NOMO-1 treated with dmso at 0.1 percent for 144 hours (cell line): ENCODE data around the gene L3MBTL1.
A peak's percentile ranks its signal among the peaks of the same experiment; 100 is the strongest.
"Not testable (repeated sequence)": the region's sequence is repeated elsewhere in the genome, so short reads cannot be mapped to it uniquely, and the experiment has no call there.

Experiments
- DNase-seq: peaks from one replicate; lab custom pipeline; 2025; ENCODE audit not compliant: unreplicated experiment; lab: John Stamatoyannopoulos, UW

Gene L3MBTL1

DNA sequence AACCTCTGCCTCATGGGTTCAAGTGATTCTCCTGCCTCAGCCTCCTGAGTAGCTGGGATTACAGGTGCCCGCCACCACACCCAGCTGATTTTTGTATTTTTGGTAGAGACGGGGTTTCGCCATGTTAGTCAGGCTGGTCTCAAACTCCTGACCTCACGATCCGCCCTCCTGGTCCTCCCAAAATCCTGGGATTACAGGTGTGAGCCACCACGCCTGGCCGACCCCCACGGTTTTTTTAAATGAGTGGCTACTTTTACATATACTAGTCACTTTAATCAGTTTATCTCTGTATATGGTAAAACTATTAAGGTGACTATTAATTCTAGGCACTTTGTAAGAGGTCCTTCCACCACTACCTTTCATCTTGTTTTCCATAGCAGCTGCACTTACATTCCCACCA is 5.5 kb upstream of the L3MBTL1 start:
- DNase-seq, result not testable (repeated sequence)

DNA sequence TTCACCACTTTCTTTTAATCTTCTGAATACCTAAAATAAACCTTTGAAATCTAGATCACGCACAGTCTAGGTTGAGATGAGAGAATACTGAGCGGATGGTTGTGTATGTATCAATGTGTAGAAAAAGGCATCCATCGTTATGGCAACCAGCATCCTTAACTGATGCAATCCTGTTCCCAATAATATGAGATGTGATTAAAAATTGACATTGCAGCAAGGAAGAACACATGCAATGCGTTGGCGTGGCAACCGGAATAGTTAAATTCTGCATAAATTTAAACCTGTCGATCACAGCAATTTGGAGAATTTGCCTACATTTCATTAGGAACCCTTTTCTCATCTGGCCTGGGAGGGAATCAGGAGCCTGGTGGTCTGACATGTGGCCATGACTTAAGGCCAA is 1.3 kb upstream of the L3MBTL1 start:
- no peak for DNase-seq

DNA sequence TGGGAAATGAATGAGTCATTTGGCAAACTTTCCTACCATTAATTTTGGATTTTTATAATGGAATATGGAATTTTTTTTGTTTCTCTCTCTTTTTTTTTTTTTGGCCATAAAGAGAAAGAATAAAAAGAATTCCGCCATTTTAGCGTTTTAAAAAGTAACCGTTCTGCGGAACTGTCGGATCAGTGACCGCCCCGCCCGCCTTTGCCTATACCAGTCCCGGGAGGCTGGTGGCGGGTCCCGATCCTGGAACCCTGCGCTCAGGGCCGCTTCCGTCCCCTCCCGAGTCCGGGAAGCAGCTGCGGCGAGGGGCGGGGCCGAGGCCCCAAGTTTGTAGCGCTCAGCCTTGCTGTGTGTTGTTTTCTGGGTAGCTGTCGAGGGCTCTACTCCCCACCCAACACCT is 609 bp downstream of the L3MBTL1 start:
- no peak for DNase-seq

DNA sequence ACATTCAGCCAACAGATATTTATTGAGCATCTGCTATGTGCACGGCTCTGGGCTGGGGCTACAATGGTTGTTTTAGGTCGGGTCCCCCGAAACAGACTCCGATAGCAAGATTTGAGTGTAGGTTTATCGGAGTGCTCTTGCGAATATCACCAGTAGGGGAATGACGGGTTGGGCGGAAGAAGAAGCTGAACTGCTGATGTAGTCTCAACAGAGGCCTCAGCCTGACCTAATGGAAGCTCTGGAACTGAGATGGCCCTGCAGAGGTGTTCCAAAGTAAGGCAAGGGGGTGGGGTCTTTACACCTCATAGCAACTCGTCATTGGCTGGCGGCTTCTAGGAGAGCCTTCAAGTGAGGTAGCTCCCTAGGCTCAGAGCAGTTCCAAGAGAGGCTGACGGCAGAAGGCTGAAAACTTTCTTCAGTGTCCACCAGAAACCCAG is 1.1 kb downstream of the L3MBTL1 start:
- DNase-seq, result no peak

DNA sequence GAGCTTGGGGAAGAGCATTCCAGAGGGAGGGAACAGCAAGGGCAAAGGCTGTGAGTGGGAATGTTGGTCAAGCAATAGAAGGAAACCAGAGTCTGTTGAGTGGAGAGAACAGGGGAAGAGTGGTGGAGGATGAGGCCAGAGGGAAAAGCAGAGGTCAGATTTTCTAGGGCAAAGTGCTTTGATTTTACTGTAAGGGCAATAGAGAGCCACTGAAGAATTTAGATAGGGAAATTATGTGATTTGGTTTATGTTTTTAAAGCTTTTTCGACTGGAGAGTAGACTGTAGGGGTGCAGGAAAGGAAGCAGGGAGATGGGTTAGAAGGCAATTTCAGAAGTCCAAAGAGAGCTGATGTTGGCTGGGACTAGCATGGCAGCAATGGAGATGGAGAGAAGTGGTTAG is 4.4 kb downstream of the L3MBTL1 start:
- no peak for DNase-seq

DNA sequence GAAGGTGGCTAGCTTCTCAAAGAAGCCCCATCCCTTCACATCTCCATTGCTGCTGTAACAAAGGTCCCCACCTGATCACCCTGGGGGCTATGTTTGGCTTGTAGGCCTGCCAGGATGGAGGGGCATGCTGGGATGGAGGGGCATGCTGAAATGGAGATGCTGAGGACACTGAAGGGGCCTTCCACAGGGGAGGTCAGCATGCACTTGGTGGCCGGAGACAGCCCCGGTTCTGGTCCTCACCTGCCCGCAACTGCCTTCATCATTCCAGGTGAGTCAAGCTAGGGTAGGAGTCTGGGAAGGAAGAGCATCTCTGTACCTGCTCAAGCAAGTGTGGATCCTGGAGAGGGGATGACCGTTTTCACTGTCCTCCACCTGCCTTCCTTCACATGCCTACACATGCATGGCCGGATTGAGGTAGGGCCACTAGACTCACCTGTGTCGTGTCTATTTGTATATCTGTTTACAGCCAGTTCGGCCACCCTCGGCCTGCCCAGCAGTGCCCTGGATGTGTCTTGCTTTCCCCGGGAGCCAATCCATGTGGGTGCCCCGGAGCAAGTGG is 6.0 kb downstream of the L3MBTL1 start:
- DNase-seq, result no peak

DNA sequence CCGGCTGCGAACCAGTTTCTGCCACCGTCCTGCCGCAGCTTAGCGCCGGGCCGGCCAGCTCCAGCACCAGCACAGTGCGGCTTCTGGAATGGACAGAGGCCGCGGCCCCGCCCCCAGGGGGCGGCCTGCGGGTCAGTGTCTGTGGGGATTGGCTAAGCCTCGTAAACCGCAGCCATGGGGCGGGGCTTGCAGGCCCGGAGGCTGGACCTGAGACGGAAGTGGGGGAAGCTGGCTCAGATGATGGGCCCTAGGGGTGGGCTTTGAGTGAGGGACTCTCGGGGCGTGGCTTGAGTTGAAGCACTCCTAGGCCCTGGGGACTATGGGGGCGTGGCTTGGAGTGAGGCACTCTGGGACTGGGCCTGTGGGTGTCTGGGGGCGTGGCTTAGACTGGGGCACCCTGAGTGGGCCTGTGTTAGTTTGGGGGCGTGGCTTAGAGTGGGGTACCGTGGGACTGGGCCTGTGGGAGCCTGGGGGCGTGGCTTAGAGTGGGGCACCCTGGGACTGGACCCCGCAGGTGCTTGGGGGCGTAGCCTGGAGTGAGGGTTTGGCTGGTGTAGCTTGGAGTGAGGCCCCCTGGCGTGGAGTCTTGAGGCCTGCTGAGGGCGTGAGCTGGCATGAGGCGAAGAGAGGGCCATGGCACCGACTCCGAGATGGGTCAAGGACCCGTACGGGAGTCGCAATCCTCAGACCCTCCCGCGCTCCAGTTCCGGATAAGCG is 6.6 kb downstream of the L3MBTL1 start:
- peak; percentile 96 for DNase-seq

DNA sequence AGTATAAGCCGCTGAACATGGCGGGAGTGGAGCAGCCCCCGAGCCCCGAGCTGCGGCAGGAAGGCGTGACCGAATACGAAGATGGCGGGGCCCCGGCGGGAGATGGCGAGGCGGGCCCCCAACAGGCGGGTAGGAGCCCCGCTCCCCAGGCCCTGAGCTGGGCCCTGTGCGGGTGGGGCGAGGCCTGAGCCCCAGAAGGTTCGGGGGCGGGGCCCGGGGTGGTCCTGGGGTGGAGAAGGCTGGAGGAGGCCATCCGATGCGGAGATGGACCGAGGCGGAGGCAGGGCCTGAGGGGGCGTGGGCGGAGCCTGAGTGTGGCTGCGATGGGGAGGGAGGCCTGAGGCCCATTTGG is 7.1 kb downstream of the L3MBTL1 start:
- DNase-seq, result no peak

DNA sequence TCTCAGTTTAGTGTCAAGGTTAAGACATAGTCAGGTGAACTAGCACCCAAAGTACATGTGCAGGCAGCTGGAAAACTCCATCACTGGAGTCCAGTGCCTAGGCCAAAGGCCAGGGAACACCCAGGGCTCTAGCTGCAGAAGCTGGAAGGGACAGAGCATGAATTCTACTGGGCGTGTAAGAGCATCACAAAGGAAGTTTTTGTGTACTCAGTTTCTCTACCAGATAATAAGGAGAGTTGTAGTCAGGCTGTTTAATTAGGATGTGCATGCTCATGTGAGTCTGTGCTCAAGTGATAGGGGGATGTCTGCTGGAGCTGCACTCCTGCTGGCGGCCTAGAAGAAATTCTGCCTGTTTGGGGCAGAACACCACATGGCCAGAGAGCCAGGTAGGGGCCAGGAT is 8.1 kb downstream of the L3MBTL1 start:
- DNase-seq, result no peak

DNA sequence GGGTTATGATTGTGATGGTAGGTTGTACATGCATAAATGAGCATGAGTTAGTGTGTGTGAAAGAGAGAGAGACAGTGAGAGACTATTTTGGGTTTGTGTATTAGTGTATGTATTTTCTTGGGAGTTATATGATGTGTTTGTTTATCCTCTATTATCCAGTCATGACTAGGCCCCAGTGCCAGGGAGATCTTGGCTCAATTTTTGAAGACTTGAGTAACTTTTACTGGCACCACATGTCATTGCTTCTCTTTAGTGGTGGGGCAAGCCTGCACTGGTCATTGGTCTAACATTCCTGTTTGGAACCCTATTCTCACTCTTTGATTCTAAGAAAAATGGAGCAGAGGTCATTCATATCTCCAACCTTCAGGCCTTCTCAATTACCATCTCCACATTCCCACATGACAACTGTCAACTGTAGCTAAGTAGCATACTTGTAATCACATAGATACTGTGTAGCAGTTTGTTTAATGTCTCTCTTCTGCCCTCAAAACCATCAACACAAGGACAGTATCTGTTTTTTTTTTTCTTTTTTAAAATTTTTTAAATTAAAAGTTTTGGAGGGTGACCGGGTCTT is 8.8 kb downstream of the L3MBTL1 start:
- DNase-seq, result no peak

DNA sequence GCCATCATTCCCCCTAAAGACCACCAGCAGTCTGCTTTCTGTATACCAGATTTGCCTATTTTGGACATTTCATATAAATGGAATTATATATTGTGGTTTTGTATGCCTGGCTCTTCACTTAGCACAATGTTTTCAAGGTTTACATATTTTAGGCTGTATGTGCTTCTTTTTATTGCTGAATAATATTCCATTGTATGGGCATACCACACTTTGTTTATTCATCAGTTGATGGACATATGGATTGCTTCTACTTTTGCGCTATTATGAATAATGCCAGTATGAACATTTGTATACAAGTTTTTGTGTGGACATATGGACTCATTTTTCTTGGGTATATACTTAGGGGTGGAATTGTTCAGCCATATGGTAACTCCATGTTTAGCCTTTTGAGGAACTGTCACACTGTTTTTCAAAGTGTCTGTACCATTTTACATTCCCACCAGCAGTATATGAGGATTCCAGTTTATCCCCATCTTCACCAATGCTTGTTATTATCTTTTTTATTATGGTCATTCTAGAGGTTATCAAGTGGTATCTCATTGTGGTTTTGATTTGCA is 12.7 kb downstream of the L3MBTL1 start:
- DNase-seq, result no peak

DNA sequence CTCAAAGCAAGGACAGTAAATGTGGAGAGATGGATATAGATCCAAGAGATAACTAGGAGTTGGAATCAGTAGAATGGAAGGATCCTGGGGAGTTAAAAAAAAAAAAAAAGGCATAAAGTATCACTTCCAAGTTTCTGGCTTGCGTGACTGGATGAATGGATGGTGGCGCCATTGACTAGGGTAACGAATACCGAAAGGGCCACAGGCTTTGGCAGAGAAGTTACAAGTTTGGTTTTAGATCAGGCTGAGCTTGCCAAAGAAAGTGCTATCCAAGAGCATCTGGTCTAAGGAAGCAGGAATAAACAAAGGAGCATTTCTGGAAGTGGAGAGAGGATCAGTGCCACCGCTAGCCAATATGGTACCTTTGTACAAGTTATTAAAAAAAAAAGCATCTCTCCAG is 17.5 kb downstream of the L3MBTL1 start:
- DNase-seq, result no peak

DNA sequence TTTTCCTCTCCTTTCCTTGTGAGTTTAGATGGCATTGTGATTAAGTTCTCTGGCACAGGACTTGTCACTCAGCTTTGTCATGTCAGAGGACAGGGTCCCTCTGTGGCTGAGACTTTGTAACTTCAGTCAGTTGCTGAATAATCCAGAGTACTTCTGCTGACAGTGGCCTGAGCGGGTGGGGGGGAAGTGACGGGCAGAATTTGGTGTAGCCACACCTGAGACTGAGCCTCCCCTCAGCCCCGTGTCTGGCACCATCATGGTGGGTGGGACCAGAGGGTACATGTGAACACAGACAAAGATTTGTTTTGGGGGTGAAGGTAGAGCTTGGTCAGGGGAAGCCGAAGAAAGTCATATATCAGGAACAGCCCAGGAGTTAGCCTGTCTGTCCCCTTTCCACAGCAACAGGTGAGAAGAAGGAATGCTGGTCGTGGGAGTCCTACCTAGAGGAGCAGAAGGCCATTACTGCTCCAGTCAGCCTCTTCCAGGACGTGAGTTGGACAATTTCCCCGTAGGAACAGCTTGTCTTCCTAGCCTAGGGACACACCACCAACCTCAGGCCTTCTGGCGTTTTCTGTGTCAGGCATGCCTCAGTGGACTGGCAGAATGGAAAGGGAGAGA is 20.9 kb downstream of the L3MBTL1 start:
- DNase-seq, result no peak

DNA sequence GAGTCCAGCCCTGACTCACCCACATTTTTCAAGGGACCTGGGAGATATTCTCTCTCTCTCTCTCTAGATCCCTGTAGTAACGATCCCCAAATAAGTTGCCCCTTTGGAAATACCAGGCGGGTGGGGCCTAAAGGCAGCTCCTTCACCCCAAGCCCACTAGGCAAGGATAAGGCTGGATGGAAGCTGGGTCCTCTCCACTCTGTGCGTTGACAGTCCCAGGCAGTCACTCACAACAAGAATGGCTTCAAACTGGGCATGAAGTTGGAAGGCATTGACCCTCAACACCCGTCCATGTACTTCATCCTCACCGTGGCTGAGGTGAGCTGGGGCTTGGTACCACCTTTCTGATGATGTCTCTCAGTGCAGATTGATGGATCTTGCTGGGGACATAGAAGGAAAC is 21.6 kb downstream of the L3MBTL1 start:
- no peak for DNase-seq

DNA sequence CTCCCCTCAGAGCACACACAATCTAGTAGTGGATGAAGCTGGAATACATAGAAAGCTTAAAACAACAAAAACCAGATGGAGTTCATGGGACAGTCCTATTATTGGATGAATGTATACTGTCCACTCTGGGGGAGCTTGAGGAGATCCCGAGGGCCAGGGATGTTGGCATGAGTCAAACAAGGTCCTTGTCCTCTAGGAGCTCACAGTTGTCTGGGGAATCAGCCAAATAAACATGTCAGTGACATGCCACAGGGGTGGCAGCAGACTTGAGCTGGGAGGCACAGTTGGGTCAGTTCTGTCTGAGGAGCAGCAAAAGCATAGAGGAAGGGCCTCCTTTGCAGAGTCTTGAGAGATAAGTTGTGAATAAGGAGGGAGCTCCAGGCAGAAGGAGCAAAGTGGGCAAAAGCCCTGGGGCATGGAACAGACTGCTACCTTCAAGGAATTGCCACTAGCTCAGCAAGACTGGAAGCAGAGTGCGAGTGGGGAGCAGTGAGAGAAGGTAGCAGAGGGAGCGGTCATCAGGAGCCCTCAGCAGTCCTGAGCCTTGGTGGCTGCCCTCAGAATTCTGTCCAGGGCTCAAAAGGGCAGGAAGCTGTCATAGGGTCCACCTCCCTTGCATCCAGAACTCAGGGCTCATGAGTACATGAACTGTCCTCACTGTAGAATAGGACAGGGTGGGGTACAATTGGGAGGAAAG is 22.1 kb downstream of the L3MBTL1 start:
- DNase-seq, result no peak

DNA sequence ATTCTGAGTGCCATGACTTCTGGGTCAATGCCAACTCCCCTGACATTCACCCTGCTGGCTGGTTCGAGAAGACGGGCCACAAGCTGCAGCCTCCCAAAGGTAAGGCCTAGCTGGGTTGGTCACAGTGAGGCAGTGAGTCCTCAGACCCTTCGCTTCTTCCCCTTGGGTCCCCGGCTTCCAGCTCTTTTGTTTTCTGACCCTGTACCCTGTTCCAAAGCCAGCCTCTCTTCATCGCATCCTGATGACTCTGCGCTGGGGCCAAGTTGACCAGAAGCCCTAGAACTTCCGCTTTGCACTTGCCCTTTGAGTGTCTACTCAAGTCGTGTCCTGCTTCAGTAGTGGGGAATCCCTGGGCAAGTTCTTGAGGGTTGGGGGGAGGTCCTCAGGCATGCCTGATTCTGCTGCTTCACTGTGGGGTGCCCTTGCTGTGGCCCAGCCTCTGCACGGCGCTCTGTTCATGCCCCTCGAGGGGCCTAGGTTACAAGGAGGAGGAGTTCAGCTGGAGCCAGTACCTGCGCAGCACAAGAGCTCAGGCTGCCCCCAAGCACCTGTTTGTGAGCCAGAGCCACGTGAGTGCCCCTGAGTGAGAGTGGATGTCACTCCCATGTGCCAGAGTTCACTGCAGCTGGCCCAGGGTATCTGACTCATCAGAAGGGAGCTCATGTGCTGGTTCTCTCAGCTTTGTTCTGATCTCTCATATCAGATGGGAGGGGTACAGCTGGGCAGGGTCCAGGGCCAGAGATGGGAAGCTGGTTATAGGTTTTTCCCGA is 23.0 kb downstream of the L3MBTL1 start:
- no peak for DNase-seq

DNA sequence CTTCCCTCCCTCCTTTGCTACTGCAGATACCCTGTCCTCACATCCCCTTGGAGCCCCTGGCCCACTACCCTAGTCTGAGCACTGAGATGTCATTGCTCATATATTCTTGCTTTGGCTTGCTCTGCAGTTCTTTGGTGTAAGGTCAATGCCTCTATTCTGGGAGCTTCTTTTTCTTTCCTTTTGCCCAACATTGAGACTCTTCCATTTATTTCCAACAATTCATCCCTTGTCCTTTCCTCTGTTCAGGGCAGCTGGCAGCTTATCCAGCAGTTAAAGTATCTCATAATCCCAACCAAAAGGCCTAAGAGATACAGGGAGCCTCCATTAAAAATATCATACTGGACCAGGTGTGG is 23.6 kb downstream of the L3MBTL1 start:
- no peak for DNase-seq

DNA sequence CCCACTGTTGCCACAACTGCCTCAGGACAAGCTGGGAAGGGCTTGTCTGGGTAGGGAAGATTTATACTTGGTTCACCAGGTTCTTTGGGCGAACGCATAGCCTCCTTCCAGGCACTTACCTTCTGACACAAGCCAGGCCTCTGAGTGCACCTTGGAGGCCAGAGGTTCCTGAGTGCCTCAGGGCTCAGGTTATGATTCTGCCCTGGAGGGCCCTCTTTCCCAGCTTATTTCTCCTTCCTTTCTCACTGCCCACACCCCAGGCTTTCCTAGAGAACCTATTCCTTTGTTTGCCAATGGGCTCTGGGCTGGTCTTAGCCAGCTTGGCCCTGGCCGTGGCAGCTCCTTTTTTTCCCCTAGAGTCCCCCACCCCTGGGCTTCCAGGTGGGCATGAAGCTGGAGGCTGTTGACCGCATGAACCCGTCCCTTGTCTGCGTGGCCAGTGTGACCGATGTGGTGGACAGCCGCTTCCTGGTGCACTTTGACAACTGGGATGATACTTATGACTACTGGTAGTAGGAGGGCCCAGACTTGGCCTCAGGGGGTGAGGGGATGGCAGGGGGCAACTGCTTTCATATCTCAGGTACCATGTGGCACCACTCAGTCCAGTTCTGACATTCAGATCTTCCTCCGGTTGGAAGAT is 25.0 kb downstream of the L3MBTL1 start:
- DNase-seq, result no peak

DNA sequence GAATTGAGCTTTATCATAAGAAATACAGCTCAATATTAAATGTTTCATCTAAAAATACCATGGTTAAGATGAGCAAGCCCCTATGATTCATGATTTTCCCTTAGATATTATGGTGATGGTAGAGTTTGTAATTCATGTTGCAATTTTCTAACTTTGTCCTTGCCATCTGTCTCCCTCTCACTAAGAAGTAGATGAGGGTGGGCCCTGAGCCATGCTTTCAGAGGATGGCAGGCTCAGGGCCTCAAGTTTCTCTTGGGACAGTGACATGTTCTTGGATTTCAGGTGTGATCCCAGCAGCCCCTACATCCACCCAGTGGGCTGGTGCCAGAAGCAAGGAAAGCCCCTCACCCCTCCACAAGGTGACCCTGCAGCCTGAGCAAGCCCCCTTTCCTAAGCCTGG is 25.6 kb downstream of the L3MBTL1 start:
- DNase-seq, result no peak

DNA sequence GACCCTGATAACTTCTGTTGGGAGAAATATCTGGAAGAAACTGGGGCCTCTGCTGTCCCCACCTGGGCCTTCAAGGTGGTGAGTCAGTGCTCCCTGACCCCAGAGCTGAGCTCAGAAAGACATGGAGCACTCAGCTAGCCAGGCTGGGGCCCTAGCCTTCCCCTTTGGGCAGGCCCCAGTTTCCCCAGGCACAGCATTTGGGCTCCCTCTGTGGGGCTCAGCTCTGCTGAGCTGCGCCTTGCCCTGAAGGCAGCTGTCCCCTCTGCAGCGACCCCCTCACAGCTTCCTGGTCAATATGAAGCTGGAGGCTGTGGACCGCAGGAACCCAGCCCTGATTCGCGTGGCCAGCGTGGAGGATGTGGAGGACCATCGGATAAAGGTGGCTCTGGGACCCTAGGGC is 26.5 kb downstream of the L3MBTL1 start:
- no peak for DNase-seq
